Measurements from ENCODE around the gene KRTAP22-2. TPM values are rescaled to one million over a fixed set of nuclear protein-coding genes. Genes with fewer than 3 reads are reported as not detected.

Gene KRTAP22-2
- total and polyA plus RNA-seq, 2 of the 4 experiments (the other 2 are of a cell fraction): not detected

DNA sequence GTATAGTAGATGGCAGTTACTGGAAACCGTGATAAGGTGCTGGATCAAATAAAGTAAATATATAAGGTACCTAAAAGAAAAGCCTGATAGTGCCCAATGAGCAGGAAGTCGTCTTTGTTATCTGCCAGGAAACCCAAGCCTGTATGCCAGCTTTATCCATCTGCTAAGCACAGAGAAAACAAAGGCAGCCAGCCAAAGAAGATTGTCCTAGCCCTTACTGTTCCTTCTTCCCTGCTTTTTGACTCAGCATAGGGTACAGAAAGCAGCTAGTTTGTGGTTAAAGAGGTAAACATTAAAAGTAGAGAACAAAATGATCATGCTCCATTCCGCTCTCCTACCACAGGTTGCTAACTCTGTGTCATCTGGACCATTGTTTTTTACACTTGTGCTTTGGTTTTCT is 10.1 kb downstream of the KRTAP22-2 start:
- no peak for TF ChIP-seq MAZ (IDR thresholded peaks at IDR 0.05; ENCODE audit: borderline replicate concordance, low read depth, low read length)
- TF ChIP-seq POLR2A (IDR thresholded peaks at IDR 0.05; ENCODE audit: low read depth, low read length): no peak
- no peak for TF ChIP-seq FOS (IDR thresholded peaks at IDR 0.05; ENCODE audit: low read depth, low read length)
- no peak for TF ChIP-seq MAFK (IDR thresholded peaks at IDR 0.05; ENCODE audit: low read depth, low read length)
- TF ChIP-seq, protein P1, sequence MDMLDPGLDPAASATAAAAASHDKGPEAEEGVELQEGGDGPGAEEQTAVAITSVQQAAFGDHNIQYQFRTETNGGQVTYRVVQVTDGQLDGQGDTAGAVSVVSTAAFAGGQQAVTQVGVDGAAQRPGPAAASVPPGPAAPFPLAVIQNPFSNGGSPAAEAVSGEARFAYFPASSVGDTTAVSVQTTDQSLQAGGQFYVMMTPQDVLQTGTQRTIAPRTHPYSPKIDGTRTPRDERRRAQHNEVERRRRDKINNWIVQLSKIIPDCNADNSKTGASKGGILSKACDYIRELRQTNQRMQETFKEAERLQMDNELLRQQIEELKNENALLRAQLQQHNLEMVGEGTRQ (IDR thresholded peaks at IDR 0.05; ENCODE audit: low read depth, low read length): no peak
- no peak for TF ChIP-seq CHD1 (IDR thresholded peaks at IDR 0.05; ENCODE audit: low read depth, low read length)
- TF ChIP-seq, protein P2, sequence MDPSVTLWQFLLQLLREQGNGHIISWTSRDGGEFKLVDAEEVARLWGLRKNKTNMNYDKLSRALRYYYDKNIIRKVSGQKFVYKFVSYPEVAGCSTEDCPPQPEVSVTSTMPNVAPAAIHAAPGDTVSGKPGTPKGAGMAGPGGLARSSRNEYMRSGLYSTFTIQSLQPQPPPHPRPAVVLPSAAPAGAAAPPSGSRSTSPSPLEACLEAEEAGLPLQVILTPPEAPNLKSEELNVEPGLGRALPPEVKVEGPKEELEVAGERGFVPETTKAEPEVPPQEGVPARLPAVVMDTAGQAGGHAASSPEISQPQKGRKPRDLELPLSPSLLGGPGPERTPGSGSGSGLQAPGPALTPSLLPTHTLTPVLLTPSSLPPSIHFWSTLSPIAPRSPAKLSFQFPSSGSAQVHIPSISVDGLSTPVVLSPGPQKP (IDR thresholded peaks at IDR 0.05; ENCODE audit: borderline replicate concordance, low read depth, low read length): no peak
- TF ChIP-seq RAD21 (IDR thresholded peaks at IDR 0.05; ENCODE audit: low read length): no peak
- TF ChIP-seq CEBPB (IDR thresholded peaks at IDR 0.05; ENCODE audit: low read depth, low read length): no peak
- TF ChIP-seq MXI1 (IDR thresholded peaks at IDR 0.05; ENCODE audit: borderline replicate concordance, low read depth, low read length): no peak
- TF ChIP-seq RFX5 (IDR thresholded peaks at IDR 0.05; ENCODE audit: low read depth, low read length): no peak
- no peak for TF ChIP-seq RCOR1 (IDR thresholded peaks at IDR 0.05; ENCODE audit: insufficient replicate concordance, low read length)
- no peak for TF ChIP-seq BHLHE40 (IDR thresholded peaks at IDR 0.05; ENCODE audit: low read depth, low read length)
- TF ChIP-seq SMC3 (IDR thresholded peaks at IDR 0.05; ENCODE audit: low read depth, low read length): no peak
- no peak for TF ChIP-seq NFE2L2 (IDR thresholded peaks at IDR 0.05; ENCODE audit: low read depth, low read length)
- TF ChIP-seq, protein P3, sequence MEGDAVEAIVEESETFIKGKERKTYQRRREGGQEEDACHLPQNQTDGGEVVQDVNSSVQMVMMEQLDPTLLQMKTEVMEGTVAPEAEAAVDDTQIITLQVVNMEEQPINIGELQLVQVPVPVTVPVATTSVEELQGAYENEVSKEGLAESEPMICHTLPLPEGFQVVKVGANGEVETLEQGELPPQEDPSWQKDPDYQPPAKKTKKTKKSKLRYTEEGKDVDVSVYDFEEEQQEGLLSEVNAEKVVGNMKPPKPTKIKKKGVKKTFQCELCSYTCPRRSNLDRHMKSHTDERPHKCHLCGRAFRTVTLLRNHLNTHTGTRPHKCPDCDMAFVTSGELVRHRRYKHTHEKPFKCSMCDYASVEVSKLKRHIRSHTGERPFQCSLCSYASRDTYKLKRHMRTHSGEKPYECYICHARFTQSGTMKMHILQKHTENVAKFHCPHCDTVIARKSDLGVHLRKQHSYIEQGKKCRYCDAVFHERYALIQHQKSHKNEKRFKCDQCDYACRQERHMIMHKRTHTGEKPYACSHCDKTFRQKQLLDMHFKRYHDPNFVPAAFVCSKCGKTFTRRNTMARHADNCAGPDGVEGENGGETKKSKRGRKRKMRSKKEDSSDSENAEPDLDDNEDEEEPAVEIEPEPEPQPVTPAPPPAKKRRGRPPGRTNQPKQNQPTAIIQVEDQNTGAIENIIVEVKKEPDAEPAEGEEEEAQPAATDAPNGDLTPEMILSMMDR (conservative IDR thresholded peaks at IDR 0.05; ENCODE audit: low read depth, low read length): no peak
- H3K79me1 ChIP-seq (ENCODE audit: low read depth in 1 of 2, low read length in 2 of 2): no peaks in the 10 kb centered on the region
- ChIA-PET POLR2A (ENCODE audit: unreplicated experiment) (no interaction called here), CTCF (no interaction called here)
- no peaks in the 10 kb centered on the region for H3K36me3 ChIP-seq (ENCODE audit: control insufficient read depth, insufficient read depth, low read length)
- no peak overlapping the region for H3K27ac ChIP-seq (ENCODE audit: insufficient read depth, low read length)
- in situ Hi-C loops (cut with MboI; ENCODE audit: low sequenced_read_pairs): no loop called here
- H3K9ac ChIP-seq (ENCODE audit: low read depth, low read length): no peak overlapping the region
- no peak overlapping the region for H2BK20ac ChIP-seq (ENCODE audit: low read depth, low read length)
- H4K8ac ChIP-seq (ENCODE audit: low read depth in 2 of 2, low read length in 2 of 2): no peak overlapping the region
- H3K27me3 ChIP-seq (ENCODE audit: control insufficient read depth, insufficient read depth, low read length): no peaks in the 10 kb centered on the region
- H2BK5ac ChIP-seq (ENCODE audit: low read depth, low read length, poor library complexity, severe bottlenecking): no peak overlapping the region
- H2BK15ac ChIP-seq (ENCODE audit: low read depth, low read length): no peak overlapping the region
- no peak overlapping the region for H3K18ac ChIP-seq (ENCODE audit: low read depth, low read length)
- H4K5ac ChIP-seq (ENCODE audit: low read depth, low read length): no peak overlapping the region
- no peaks in the 10 kb centered on the region for H3K9me1 ChIP-seq (ENCODE audit: insufficient read depth, low read length)
- H3K4me2 ChIP-seq (ENCODE audit: low read depth, low read length): no peak overlapping the region
- no peak overlapping the region for H2BK120ac ChIP-seq (ENCODE audit: low read depth, low read length)
- DNase-seq: no peak
- no TSS peak for BruUV-seq (replicated peaks)
- H4K20me1 ChIP-seq (ENCODE audit: insufficient read depth, low read length): no peaks in the 10 kb centered on the region
- no peak overlapping the region for H4K91ac ChIP-seq (ENCODE audit: insufficient read depth, low read depth, low read length)
- peaks cover 6% of the 10 kb centered on the region for H3K9me3 ChIP-seq (ENCODE audit: control insufficient read depth, insufficient read depth, low read length)
- no peak overlapping the region for H3K14ac ChIP-seq (replicated peaks; ENCODE audit: low read depth, low read length)
- H3K23ac ChIP-seq (ENCODE audit: low read depth, low read length): no peak overlapping the region
- no peak for ATAC-seq (ENCODE audit: low read depth)
- no peak overlapping the region for H2AK5ac ChIP-seq (ENCODE audit: low read depth, low read length)
- H2AK9ac ChIP-seq (replicated peaks; ENCODE audit: low read depth, low read length, poor library complexity): no peak overlapping the region
- no peak overlapping the region for H2AFZ ChIP-seq (replicated peaks; ENCODE audit: low read length, poor library complexity)
- no peak overlapping the region for H3K4me3 ChIP-seq (ENCODE audit: insufficient read depth, low read depth, low read length)
- intact Hi-C loops (cut with micrococcal nuclease): no loop called here
- no peak overlapping the region for H3K4ac ChIP-seq (ENCODE audit: low read depth, low read length)
- no peak overlapping the region for H3K56ac ChIP-seq (ENCODE audit: extremely low read depth, insufficient read depth, low read length)
- WGBS, 2 experiments (ENCODE audit: extremely low coverage in 2 of 2, insufficient read length in 1 of 2): 29% methylated on average over 1 of the region's 3 CpGs; no CpG with 5 or more reads in 1 of the 2 experiments
- dilution Hi-C loops (cut with HindIII; ENCODE audit: low sequenced_read_pairs, unreplicated experiment): no loop called here
- H3K4me1 ChIP-seq (ENCODE audit: control insufficient read depth, insufficient read depth, low read length): no peaks in the 10 kb centered on the region
